Peyer's patch (tissue), 4 donors: Measurements from ENCODE around the gene CRCP.

Source experiments
- CTCF ChIP-seq, 6 experiments: fragments of 450-650 bp in 4 of 6; fragments of 200-600 bp in 2 of 6; sonication (generic) in 1 of 6; IDR thresholded peaks; one replicate each; pipeline ENCODE4 v1.5.1; 2017 to 2019; ENCODE audit warnings: antibody characterized with exemption in 6 of 6, mild to moderate bottlenecking in 3 of 6, moderate library complexity in 1 of 6
- POLR2A ChIP-seq, 2 donors: fragments of 450-650 bp; IDR thresholded peaks; one replicate each; pipeline ENCODE4 v1.5.1; 2017; ENCODE audit warnings: antibody characterized with exemption in 2 of 2, mild to moderate bottlenecking in 2 of 2, moderate library complexity in 2 of 2

GRCh38 chr7:66198469-66198868 lies 83.8 kb downstream of the CRCP start:
- no peak for TF ChIP-seq CTCF (IDR thresholded peaks at IDR 0.05)
- no peak for TF ChIP-seq POLR2A (IDR thresholded peaks at IDR 0.05)
